Colonic mucosa (tissue), 4 donors: Measurements from ENCODE around the gene SLC12A7. TPM values are rescaled to one million over a fixed set of nuclear protein-coding genes. Genes with fewer than 3 reads are reported as not detected.
A peak's percentile ranks its signal among the peaks of the same experiment; 100 is the strongest.

Experiments used
- DNase-seq: peaks from one replicate; pipeline ENCODE4 v3.0.0-alpha.2; 2020
- H3K27ac ChIP-seq: fragments of 200-600 bp; one replicate; pipeline ENCODE4 v1.8.0; 2021
- H3K27me3 ChIP-seq: fragments of 200-600 bp; one replicate; pipeline ENCODE4 v1.8.0; 2021
- H3K36me3 ChIP-seq: fragments of 200-600 bp; one replicate; pipeline ENCODE4 v1.8.0; 2021
- H3K4me1 ChIP-seq: fragments of 200-600 bp; one replicate; pipeline ENCODE4 v1.8.0; 2021; ENCODE audit warnings: mild to moderate bottlenecking
- H3K4me3 ChIP-seq: fragments of 200-600 bp; one replicate; pipeline ENCODE4 v1.8.0; 2021
- H3K9ac ChIP-seq, 2 donors: one replicate each; pipeline ENCODE4 v1.7.0; 2013; ENCODE audit warnings: control low read depth in 2 of 2, low read depth in 2 of 2, low read length in 2 of 2
- H3K9me3 ChIP-seq: fragments of 200-600 bp; one replicate; pipeline ENCODE4 v1.8.0; 2021
- CTCF ChIP-seq: fragments of 200-600 bp; IDR thresholded peaks from one replicate; pipeline ENCODE4 v1.8.0; 2022; ENCODE audit warnings: antibody characterized with exemption, mild to moderate bottlenecking
- intact Hi-C: fragments of 100-400 bp; cut with DNase I; formaldehyde crosslinking; loops from one replicate; pipeline ENCODE4 v1.14.1; 2022
- total RNA-seq, 2 donors: library from RNA; stranded (reverse); fragmentation: NEBNext Ultra II Directional in 1 of 2; extraction: Animal tissue kit (Norgen Biotek cat#: 25700) in 1 of 2; gene quantifications; one replicate each; pipeline ENCODE4 v1.2.1, GENCODE V29; 2021
- donor health status: healthy.
- donor health status: DM: no; HTN: no; CAD: no.
- donor health status: DM: no; HTN: no; CAD: no.

The SLC12A7 gene
- total RNA-seq, 2 donors from 2014 or later: 64.6 to 81.2 TPM

DNA sequence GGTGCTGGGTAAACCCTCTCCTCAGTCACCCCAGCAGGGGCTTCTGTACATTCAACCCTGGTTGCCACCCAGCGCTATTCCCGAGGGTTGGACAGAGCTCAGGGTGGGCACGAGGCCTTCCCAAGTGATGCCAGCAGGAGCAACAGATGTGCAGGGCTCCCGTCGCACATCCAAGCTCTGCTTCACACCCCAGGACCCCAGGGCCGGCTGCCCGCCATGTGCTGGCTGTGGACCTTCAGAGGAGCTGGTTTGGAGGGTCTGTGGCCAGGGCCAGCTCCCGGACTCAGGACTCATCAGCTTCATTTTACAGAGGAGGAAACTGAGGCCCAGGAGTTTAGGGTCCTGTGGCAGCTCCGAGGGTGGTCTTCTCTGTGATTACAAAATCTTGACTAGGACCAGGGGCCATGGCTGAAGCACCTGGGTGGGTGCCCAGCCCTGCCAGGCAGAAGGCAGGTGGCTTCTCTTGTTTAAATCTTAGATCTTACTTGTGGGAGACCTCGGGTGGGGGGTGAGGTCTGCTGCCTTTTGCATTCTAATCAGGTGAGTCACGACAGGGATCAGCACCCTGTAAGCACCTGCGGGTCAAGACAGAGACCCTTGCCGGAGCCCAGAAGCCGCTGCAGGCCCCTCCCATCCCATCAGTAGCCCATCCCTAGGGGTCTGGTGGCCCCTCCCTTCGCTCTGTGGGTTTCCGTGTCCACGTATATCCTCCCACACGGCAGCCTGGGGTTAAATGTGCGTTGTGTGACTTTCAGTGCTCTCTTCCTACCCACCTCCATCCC lies 2.1 kb upstream of the SLC12A7 start:
- peaks cover 14% of the 10 kb centered on the region for H3K4me1 ChIP-seq
- H3K27me3 ChIP-seq: no peaks in the 10 kb centered on the region
- H3K4me3 ChIP-seq: no peak overlapping the region
- H3K9me3 ChIP-seq: no peaks in the 10 kb centered on the region
- no peak for DNase-seq
- no peak overlapping the region for H3K27ac ChIP-seq
- TF ChIP-seq CTCF: no peak
- intact Hi-C loops: no loop called here
- no peaks in the 10 kb centered on the region for H3K36me3 ChIP-seq
- H3K9ac ChIP-seq: no peak overlapping the region

DNA sequence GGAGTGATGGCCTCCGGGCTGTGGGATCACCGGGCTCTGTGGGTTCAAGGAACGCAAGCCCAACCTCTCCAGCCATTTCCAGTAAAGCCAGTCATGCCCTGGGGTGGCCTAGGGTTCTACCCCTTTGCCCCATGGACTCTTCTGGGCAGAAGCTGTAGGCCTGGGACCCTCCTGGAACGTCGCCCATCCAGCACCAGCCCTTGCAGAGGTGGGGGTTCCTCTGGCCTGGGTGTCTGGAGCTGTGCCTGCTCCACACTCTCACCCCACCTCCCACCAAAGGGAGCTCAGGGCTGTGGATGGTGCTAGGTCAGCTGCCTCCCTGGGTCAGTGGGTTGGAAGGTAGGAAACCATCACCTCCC lies 1.4 kb upstream of the SLC12A7 start:
- no peak for DNase-seq
- H3K27ac ChIP-seq: no peak overlapping the region
- TF ChIP-seq CTCF: no peak
- intact Hi-C loops: no loop called here
- peaks cover 8% of the 10 kb centered on the region for H3K4me1 ChIP-seq
- no peaks in the 10 kb centered on the region for H3K9me3 ChIP-seq
- no peaks in the 10 kb centered on the region for H3K36me3 ChIP-seq
- H3K4me3 ChIP-seq: no peak overlapping the region
- H3K9ac ChIP-seq: no peak overlapping the region
- no peaks in the 10 kb centered on the region for H3K27me3 ChIP-seq

DNA sequence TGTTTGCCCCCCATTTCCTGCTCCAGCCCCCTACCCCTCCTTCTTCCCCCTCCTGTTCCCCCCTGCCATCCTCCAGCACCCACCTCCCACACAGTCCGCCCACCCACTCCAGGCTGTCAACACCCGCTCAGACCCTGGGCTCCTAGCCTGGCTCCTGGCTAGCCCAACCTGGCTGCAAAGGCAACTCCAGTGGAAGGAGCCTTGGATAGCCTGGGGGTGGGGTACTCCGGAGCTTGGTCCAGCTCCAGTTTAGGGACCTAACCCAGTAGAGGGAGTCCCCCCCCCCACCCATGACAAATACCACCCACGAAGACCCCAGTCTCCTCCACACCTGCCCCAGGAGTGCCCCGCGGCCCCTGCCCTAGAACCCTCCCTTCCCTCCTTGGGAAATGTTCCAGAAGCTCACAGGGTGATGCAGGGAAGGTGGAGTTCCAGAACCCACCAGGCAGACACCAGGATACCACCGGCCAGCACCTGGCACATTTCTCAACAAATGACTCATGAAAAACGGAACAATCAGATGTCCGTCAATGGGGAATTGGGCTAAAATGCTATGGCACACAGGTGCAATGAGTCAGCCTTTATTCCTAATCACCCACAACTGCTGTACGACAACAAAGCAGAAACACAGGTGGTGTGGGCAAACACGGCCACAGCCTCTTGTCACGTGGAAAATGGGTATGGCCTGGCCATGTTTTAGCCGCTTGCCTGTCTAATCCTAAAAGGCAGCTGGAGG lies 901 bp upstream of the SLC12A7 start:
- peaks cover 5% of the 10 kb centered on the region for H3K4me1 ChIP-seq
- no peak for DNase-seq
- intact Hi-C loops: no loop called here

GRCh38 chr5:1111241-1111726 lies 579 bp downstream of the SLC12A7 start:
- H3K4me1 ChIP-seq: peaks cover 16% of the 10 kb centered on the region
- no peak for TF ChIP-seq CTCF
- no peaks in the 10 kb centered on the region for H3K27me3 ChIP-seq
- no peaks in the 10 kb centered on the region for H3K9me3 ChIP-seq
- intact Hi-C loops: no loop called here
- DNase-seq: no peak
- peak overlapping the region; percentile 88 for H3K27ac ChIP-seq
- peak overlapping the region; percentile 94 for H3K4me3 ChIP-seq
- H3K9ac ChIP-seq: peak overlapping the region; percentile 96 to 97
- H3K36me3 ChIP-seq: no peaks in the 10 kb centered on the region

More for the DNA sequence above, 901 bp upstream of the SLC12A7 start:
- Histone ChIP-seq H3K4me3 (no peak overlapping the region), H3K9me3 (no peaks in the 10 kb centered on the region), H3K27me3 (no peaks in the 10 kb centered on the region), H3K36me3 (no peaks in the 10 kb centered on the region), H3K9ac (no peak overlapping the region), H3K27ac (no peak overlapping the region)
- no peak for TF ChIP-seq CTCF

- no peak for TF ChIP-seq CTCF
- Histone ChIP-seq H3K4me1 (peaks cover 19% of the 10 kb centered on the region), H3K9ac (peak overlapping the region; percentile 96 to 97), H3K9me3 (no peaks in the 10 kb centered on the region), H3K36me3 (no peaks in the 10 kb centered on the region), H3K27me3 (no peaks in the 10 kb centered on the region), H3K27ac (peak overlapping the region; percentile 88), H3K4me3 (peak overlapping the region; percentile 94)
- DNase-seq: peak; percentile 58
- intact Hi-C loops: no loop called here
Observed at GRCh38 chr5:1110307-1111240, 1.3 kb downstream of the SLC12A7 start.
